ELF-1 (cell line): ENCODE results near the gene PROZ.

Experiments used
- DNase-seq: peaks from one replicate; pipeline ENCODE4 v3.0.0-alpha.2; 2016; ENCODE audit warnings: low read depth, low spot score

PROZ gene

DNA sequence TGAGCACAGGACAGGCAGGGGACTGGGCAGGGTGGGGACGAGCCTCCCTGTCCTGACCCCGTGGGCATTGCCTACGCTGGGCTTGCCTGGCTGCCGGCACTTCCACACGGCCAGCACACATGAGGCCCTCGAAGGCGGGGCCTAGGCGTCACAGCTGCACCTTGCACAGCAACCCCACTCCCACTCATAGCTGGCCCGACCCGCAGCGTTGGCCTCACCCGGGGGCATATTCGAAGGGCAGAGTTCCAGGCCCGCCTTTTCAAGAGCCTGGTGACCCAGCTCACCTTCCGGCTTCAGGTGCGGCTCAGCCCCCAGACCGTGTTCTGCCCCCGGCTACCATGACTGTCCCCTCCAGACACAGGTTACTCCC is 16.9 kb upstream of the PROZ start:
- DNase-seq, result no peak

DNA sequence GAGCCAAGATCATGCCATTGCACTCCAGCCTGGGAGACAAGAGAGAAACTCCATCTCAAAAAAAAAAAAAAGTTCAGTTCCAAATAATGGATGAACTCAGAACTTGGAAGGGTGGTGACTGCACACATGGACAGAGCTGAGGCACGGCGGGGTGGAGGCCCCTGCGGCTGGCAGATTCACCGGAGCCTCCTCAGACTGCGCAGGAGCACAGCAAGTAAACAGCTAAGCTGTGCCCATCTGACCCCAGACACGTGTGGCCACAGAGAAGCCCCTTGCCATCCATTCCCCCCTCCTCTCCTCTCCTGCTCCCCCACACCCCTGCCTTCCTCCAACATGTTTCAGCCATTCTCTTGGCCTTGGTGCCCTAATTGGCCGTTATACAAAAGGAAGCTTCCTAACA is 15.6 kb upstream of the PROZ start:
- DNase-seq, result no peak

DNA sequence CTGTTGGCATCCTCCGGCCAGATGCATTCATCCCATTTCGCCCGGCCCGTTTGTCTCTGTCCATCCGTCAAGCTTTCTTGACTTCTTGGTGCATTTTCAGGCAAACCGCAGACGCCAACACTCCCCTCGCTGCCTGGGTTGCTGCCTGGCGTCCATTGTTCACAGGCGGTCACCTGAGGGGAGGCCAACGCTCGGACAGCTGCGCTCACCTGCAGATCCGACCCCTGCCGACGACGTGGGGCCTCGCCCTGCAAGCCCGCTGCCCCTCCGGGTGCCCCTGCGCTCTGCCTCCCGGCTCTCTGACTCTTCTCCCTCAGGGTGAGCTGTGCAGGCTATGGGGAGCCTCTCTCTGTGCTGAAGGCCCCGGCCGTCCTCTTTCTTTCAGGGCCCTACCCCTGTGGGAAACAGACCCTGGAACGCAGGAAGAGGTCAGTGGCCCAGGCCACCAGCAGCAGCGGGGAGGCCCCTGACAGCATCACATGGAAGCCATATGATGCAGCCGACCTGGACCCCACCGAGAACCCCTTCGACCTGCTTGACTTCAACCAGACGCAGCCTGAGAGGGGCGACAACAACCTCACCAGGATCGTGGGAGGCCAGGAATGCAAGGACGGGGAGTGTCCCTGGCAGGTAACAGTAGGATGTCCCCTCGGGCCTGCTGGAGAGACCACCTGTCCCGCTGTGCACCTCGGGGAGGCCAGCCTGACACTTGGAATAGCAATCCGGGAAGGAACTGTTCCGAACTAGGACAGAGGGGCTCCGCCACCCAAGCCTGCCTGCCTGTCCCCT is 14.8 kb upstream of the PROZ start:
- DNase-seq, result no peak

DNA sequence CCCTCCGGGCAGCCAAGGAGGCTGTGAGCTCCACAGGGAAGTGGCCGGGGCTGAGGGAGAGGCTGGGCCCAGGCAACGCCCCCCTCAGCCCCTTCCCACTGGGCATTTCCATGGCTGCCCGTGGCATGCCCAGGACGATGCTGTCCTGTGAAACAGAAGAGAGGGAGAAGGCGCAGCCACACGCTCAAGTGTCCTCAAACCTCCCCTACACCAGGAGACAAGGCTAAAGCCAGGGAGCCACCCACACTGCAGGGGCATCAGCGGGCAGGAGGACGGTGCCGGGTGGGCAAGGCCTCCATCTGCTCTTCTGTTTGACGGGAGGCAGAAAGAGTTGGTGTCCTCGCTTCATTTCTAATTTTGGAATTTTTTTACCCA is 14.2 kb upstream of the PROZ start:
- DNase-seq, result no peak

DNA sequence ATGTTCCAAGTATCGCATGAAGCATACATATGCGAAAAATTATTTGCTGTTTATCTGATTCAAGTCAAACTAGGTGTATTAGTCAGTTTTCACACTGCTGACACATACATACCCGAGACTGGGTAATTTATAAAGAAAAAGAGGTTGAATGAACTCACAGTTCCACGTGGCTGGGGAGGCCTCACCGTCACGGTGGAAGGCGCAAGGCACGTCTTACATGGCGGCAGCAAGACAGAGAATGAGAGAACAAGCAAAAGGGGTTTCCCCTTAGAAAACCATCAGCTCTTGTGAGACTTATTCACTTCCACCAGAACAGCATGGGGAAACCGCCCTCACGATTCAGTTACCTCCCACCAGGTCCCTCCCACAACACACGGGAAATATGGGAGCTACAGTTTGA is 13.0 kb upstream of the PROZ start:
- no peak for DNase-seq

DNA sequence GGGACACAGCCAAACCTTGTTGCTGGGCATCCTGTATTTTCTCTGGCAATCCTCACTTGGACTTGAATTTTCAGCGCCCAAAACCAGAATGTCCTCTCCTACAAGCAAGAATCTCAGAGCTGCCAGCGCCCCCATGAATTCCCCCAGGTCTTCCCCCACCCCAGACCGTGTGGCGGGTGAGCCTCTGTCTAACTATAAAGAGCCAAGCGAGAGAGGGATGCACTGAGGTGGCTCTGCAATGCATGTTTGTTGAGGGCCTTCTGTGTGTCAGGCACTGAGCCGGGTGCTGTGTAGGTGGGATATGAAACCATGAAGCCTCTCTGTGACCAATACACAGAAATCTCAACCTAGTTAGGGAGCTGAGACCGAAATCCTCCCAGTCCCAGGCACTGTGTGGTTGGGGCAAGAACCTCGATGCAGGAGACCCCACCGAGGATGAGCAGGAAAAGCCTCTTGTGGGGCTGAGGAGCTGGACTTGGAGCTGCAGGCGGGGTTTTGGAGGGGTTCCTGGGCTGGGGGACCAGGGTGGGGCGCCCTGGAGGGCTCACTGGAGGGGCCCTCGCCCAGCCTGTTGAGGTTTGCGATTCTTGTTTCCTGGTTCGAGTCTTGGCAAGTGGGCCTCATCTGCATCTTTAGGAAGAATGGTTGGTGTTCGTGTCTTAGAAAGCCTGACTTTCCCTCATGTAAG is 12.4 kb upstream of the PROZ start:
- no peak for DNase-seq

DNA sequence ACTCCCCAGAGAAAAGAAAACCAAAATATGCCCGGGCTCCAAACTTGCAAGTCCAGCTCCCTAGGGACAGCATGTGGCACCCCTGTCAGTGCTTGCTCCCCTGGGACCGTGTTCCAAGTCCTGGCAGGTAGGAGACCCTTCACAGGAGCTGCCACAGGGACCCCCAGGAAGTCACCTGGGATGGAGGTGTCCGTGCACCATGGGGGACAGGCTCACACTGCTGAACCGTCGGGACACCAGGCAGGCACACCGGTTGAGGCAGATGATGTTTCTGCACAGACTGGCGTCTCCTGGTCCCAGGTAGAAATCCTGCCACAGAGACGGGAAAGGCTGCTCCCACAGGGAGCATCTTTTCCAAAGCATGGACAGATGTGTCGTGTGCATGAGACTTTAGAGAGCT is 11.7 kb upstream of the PROZ start:
- DNase-seq, result no peak

DNA sequence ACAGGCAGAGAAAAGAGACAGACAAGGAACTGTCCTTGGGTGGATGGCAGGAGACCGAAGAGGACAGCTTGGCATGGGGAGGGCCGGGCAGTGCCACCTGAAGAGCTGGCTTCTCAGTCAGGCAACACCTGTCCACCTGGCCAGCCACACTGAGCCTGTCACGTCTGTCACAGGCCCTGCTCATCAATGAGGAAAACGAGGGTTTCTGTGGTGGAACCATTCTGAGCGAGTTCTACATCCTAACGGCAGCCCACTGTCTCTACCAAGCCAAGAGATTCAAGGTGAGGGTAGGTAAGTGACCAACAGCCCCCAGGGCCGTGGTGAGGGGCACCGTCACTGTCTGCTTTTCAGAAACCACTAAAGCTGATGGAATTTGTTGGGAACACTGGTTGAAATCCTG is 11.2 kb upstream of the PROZ start:
- no peak for DNase-seq

DNA sequence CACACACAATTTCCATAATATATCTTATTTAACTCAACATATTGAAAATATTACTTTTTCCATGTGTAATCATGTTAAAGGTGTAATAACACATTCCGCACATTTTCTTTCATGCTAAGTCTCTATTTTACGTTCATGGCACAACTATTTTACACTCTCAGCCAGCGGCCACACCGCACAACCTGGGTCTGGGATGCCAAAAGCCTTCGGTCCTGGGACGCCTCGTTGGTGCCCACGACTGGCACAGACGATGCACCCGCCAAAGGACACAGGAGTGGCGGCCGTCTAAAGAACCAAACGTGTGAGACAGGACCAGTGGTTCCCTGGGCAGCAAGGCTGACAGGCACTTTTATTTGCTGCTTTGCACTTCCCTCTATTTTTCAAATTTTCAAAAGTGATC is 10.0 kb upstream of the PROZ start:
- no peak for DNase-seq

DNA sequence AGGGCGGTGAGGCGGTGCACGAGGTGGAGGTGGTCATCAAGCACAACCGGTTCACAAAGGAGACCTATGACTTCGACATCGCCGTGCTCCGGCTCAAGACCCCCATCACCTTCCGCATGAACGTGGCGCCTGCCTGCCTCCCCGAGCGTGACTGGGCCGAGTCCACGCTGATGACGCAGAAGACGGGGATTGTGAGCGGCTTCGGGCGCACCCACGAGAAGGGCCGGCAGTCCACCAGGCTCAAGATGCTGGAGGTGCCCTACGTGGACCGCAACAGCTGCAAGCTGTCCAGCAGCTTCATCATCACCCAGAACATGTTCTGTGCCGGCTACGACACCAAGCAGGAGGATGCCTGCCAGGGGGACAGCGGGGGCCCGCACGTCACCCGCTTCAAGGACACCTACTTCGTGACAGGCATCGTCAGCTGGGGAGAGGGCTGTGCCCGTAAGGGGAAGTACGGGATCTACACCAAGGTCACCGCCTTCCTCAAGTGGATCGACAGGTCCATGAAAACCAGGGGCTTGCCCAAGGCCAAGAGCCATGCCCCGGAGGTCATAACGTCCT is 9.4 kb upstream of the PROZ start:
- DNase-seq, result no peak

DNA sequence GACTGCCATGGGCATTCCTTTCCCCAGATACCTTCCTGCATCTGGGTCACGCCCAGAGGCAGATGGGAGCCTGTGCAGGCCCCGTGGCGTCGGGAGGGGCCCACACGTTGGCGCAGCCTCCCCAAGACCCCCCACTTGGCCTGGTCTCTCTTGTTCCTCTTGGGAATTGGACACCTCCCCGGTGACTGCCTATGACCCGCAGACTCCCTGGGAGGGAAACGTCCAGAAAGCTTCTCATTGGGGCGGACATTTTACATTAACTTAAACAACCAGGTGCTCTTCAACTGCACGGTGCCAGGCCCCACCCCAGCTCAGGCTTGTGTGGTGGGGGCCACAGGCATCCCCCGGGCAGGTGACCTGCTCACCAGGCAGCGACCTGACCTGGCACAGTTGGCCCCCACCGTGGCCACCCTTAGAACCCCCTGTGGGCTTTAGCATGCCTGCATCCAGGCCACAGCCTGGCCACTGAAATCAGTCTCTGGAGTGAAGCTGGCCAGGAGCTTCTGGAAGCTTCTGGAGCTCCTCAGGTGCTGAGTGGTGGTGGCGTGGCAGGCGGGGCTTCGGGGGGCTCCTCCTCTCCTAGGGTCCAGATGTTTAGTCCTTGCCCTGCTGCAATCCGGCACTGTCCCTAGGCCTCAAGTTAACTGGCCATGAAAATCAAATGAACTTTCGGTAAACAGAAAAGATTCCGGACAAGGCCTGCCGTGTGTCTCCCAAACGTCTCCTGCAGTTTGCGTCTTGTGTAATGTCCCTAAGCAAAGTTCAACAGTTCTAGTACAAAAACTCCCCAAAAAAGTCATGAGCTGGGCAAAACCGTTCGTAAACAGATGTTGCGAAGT is 8.5 kb upstream of the PROZ start:
- DNase-seq, result no peak

DNA sequence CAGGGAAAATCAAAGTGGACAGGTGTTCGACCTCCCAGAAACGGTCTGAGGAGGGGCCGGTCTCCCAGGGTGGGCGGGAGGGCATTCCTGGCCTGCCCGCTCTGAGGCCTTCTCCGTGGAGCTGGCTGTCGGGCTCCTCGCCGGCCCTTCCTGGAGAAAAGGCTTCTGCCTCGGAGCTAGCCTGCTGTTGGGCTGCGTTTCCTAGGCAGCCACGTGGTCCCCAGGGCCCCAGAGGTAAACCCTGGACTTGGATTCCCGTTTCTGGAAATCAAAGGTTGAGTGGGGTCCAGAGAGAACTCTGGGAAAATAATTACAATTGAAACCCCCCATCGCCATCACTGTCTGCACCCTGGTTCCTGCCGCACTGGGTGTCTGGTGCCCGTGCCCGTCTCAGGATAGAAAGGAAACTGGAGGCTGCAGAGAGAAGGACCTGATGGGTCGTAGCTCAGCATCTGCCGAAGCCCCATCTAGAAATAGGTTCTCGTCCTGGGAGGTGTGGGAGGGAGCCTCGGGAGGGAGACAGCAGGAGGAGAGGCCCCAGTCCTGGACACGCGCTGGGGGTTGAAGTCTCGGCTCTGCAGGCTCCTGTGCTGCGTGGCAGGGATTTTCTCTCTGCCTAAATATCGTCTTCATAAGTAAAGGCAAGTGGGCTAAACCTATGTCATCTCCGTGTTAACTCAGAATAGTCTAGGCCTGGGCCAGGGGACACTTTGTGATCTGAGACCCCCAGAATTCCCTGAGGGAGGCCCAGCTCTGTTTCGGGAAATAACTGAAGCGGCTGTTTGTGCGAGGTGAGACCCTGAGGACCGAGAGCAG is 7.7 kb upstream of the PROZ start:
- DNase-seq, result no peak

DNA sequence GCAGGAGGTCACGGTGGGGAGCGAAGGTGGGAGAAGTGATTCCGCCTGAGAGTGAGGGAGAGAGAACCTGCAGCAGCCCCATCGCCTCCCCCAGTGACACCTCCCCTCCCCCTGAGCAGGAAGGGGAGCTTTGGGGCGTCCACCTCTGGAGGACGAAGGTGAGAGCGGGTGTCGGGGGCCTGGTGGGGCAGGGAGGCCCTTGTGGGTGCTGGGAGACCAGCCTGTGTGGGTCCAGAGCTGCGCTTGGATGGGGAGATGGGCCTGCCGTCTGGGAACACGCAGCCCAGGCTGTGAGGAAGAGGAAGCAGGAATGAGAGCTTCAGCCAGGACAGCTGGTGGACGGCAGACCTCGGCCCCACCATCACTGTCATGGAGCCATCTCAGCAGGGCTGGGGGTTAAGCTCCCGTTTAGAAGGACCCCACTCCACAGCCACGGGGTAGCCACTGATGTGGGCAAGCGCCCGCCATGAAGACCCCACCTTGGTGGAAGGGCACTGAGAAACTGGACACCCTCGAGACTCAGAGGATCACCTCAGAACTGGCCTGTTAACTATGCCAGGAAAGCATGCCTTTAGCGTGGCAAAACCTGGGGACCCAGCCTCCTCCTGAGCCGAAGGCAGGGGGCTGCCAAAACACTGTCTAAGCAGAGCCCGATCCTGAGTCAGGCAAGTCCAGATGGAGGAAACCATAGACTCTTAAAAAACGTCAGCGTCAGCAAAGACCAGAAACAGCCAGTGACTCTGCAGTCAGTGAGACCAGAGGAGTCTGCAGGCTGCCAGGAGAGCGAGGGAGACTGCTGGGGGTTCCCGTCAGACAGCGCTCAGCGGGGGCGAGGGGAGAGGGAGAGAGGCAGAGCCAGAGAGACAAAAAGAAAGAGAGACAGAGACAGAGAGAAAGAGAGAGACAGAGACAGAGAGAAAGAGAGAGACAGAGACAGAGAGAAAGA is 6.4 kb upstream of the PROZ start:
- DNase-seq, result no peak

DNA sequence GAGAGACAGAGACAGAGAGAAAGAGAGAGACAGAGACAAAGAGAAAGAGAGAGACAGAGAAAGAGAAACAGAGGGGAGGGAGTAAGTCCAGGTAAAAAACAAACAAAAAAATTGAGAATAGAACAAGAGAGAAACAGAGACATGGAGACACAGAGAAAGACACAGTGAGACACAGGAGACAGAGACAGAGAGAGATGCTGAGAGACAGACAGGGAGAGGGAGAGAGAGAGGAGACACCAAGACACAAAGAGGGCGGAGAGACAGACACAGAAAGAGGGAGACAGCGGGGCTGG is 5.8 kb upstream of the PROZ start:
- DNase-seq, result no peak

DNA sequence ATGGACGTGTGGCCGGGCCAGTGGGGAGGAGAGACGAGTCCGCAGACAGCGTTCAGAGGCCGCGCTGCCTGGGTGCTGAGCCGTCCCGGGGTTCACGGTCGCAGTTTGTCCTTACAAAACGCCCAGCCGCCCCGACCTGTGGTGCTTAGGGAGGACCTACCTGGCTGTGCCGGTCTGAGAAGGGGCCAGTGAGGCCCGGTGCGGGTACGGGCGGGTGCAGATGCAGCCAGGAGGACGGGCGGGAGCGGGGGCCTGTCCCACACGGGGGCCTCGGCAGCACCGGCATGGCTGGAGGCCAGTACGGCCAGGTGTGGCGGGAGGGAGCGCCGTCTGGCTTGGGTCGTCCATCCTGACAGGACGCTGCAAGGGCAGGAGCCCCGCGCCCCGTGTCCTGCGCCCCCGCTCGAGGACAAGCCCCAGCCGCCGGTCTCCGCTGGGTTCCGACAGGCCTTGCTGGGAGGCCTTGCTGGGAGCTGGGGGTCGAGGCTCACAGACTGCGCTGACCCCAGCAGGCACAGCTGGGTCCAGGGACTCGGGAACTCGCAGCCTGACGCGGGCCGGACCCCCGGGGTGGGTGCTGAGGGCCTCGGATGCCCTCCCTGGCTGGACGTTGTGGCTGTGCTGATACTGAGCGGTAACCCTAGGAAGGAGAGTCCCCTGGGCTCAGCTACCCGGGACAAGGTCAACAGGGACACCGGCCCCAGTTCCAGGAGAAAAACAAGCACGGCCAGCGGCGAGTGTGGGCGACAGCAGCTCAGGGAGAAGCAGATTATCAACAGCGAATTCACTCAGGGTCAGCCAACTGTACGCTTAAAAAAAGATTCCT is 5.3 kb upstream of the PROZ start:
- DNase-seq, result peak; percentile 75

DNA sequence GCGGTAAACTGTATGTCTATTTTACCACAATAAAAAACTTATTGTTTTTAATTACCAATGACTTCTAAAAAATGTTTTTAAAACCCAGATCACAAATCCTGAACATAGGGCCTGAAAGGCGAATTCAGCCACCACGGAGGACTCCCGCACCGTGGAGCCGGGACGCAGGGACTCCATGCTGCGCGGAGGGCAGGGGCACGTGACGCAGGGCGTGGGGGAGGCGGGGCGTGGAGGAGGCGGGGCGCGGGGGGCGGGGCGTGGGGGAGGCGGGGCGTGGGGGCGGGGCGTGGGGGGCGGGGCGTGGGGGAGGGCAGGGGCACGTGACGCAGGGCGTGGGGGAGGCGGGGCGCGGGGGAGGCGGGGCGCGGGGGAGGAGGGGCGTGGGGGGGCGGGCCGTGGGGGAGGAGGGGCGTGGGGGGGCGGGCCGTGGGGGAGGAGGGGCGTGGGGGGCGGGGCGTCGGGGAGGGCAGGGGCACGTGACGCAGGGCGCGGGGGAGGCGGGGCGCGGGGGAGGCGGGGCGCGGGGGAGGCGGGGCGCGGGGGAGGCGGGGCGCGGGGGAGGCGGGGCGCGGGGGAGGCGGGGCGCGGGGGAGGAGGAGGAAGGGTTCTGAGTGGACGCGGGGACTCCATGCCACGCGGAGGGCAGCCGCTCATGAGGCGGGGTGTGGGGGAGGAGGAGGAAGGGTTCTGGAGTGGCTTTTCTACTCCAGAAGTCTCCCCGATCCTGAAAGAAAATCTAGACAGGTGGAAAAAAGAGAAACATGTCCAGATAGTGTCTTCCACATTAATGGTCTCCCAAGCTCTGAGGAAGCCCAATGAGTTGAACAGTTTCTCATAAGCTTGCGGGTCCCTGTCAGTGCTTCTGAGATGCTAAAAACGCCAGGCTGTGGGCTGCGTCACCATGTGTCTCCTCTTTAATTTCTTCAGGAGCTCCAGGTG is 4.4 kb upstream of the PROZ start:
- DNase-seq, result no peak

DNA sequence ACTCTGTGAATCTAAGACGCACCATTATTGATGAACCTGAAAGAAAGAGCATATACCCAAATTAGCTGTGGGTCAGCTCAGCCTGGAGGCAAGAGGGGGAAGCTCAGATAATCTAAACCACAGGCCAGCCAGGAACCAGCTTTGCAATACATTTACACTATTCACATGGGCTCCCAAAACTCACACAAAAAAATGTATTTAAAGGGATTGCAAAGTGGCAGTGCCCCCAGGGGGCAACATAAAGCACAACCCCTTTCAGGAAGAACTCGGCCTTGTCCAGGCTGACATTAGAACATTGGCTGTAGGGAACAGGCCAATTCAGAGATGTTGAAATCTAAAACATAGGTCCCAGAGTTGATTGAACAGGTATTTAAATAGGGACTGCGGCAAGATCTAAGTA is 3.2 kb upstream of the PROZ start:
- no peak for DNase-seq

DNA sequence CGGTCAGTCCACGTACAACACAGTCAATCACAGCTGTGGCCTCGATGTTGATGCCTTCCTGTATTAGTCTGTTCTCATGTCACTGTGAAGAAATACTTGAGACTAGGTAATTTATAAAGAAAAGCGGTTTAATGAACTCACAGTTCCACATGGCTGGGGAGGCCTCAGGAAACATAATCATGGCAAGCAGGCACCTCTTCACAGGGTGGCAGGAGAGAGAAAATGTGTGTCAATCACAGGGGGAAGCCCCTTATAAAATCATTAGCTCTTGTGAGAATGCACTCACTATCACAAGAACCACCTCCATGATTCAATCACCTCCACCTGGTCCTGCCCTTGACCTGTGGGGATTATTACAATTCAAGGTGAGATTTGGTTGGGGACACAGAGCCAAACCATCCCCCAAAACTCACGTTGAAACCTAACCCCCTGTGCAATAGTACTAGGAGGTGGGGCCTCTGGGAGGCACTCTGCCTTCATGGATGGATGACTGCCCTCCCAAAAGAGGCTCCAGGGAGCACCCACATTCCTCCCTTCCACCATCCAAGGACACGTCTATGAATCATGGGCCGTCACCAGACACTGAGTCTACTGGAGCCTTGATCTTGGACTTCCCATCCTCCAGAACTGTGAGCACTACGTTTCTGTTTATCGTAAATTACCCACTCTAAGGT is 2.3 kb upstream of the PROZ start:
- no peak for DNase-seq
